ENCODE measurements around the gene C1QTNF8.
"Not testable (repeated sequence)": the region's sequence is repeated elsewhere in the genome, so short reads cannot be mapped to it uniquely, and the experiment has no call there.

The C1QTNF8 gene

GRCh38 chr16:1098266-1098991, 2.4 kb upstream of the C1QTNF8 start:
- no peaks in the 10 kb centered on the region for H3K4me1 Mint-ChIP-seq (ENCODE audit: low read depth)
- no peaks in the 10 kb centered on the region for H3K27me3 Mint-ChIP-seq (ENCODE audit: low read depth)
- no peaks in the 10 kb centered on the region for H3K9me3 Mint-ChIP-seq
- no peak overlapping the region for H3K27ac Mint-ChIP-seq
- H3K4me3 Mint-ChIP-seq, result no peak overlapping the region
- no peak for DNase-seq (ENCODE audit: low spot score)
- H3K36me3 Mint-ChIP-seq (ENCODE audit: low read depth), result no peaks in the 10 kb centered on the region

DNA sequence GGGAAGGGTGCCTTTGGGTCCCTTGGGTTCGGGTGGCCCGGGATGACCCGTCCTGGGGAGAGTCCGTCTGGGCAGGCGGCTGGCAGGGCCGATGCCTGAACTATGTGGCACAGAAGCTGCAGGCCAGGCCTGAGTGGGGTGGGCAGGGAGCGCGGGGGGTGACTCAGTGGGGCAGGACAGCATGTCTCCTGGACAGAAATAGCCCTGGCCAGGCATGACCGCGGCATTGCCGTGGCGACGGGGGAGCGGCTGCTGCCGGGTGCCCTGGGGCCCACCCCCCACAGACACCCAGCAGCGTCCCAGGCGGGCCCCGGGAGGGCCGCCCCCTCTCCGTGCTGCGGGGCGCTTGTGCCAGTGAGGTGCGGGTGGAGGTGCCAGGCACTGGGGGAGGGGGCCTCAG, 1.8 kb upstream of the C1QTNF8 start:
- no peaks in the 10 kb centered on the region for H3K36me3 Mint-ChIP-seq (ENCODE audit: low read depth)
- H3K27ac Mint-ChIP-seq, result no peak overlapping the region

DNA sequence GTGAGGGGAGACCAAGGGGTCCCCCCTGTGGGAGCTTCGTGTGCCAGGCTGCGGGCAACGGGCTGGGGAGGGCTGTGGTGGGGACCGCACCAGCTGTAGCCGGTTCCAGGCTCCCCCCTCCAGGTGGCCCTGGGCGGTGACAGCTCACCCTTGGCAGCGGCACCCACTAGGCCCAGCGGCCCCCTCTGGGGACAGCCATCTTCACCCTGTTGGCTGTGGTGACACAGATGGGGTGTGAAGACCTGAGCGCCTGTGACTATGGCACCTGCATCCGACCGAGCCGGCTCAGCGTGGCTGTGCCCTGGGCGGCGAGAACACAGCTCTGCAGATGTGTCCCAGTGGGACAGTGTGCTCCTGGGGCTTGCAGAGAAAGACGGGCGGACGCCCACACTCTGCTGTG, 1.1 kb upstream of the C1QTNF8 start:
- Mint-ChIP-seq H3K9me3 (no peaks in the 10 kb centered on the region), H3K36me3 (ENCODE audit: low read depth) (no peaks in the 10 kb centered on the region), H3K27me3 (ENCODE audit: low read depth) (no peaks in the 10 kb centered on the region), H3K27ac (no peak overlapping the region), H3K4me1 (ENCODE audit: low read depth) (no peaks in the 10 kb centered on the region), H3K4me3 (no peak overlapping the region)
- no peak for DNase-seq (ENCODE audit: low spot score)

More for the DNA sequence above, 1.8 kb upstream of the C1QTNF8 start:
- no peak for DNase-seq (ENCODE audit: low spot score)
- H3K9me3 Mint-ChIP-seq, result no peaks in the 10 kb centered on the region
- H3K4me1 Mint-ChIP-seq (ENCODE audit: low read depth), result no peaks in the 10 kb centered on the region
- no peaks in the 10 kb centered on the region for H3K27me3 Mint-ChIP-seq (ENCODE audit: low read depth)
- no peak overlapping the region for H3K4me3 Mint-ChIP-seq

DNA sequence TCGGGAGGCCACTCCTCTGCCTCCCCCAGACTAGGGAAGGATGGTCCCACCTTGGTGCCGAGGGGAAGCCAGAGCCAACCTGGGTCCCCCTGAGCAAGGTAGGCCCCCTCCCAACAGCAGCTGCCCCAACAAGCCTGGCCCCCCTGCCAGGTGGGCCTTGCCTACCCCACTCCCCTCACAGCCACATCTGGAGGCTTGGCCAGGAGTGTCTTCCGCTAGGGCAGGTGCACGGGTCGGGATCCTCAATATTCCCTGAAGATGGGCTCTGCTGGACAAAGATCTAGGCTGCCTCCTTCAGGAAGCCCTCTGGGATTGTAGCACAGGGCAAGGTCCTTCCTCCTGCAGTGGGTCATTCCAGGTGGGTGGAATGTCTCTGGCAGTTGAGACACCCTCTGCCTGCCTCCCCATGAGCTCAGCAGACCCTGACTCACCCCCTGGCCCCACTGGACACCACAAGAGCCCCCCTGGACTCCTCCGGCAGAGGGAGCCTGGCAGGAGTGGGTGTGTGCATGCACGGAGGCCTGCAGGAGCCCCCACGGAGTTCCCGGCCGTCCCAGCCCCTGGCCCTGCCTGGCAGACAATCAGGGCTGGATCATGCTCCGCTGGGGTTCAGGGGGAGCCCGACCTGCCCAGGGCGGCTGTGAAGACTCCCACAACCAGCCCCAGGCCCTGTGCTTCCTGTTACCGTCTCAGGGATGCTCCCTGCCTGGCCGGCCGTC, 435 bp downstream of the C1QTNF8 start:
- Mint-ChIP-seq H3K9me3 (no peaks in the 10 kb centered on the region), H3K4me1 (ENCODE audit: low read depth) (no peaks in the 10 kb centered on the region), H3K27ac (no peak overlapping the region), H3K4me3 (no peak overlapping the region), H3K36me3 (ENCODE audit: low read depth) (no peaks in the 10 kb centered on the region), H3K27me3 (ENCODE audit: low read depth) (no peaks in the 10 kb centered on the region)
- no peak for DNase-seq (ENCODE audit: low spot score)

GRCh38 chr16:1094601-1095449, 1.2 kb downstream of the C1QTNF8 start:
- Mint-ChIP-seq H3K4me1 (ENCODE audit: low read depth) (no peaks in the 10 kb centered on the region), H3K27ac (no peak overlapping the region), H3K27me3 (ENCODE audit: low read depth) (no peaks in the 10 kb centered on the region), H3K4me3 (no peak overlapping the region), H3K36me3 (ENCODE audit: low read depth) (no peaks in the 10 kb centered on the region), H3K9me3 (no peaks in the 10 kb centered on the region)
- no peak for DNase-seq (ENCODE audit: low spot score)

- Mint-ChIP-seq H3K27ac (no peak overlapping the region), H3K4me1 (ENCODE audit: low read depth) (no peaks in the 10 kb centered on the region), H3K36me3 (ENCODE audit: low read depth) (no peaks in the 10 kb centered on the region), H3K4me3 (no peak overlapping the region), H3K27me3 (ENCODE audit: low read depth) (no peaks in the 10 kb centered on the region), H3K9me3 (no peaks in the 10 kb centered on the region)
- no peak for DNase-seq (ENCODE audit: low spot score)
Measured at GRCh38 chr16:1094124-1094479, 1.9 kb downstream of the C1QTNF8 start.

DNA sequence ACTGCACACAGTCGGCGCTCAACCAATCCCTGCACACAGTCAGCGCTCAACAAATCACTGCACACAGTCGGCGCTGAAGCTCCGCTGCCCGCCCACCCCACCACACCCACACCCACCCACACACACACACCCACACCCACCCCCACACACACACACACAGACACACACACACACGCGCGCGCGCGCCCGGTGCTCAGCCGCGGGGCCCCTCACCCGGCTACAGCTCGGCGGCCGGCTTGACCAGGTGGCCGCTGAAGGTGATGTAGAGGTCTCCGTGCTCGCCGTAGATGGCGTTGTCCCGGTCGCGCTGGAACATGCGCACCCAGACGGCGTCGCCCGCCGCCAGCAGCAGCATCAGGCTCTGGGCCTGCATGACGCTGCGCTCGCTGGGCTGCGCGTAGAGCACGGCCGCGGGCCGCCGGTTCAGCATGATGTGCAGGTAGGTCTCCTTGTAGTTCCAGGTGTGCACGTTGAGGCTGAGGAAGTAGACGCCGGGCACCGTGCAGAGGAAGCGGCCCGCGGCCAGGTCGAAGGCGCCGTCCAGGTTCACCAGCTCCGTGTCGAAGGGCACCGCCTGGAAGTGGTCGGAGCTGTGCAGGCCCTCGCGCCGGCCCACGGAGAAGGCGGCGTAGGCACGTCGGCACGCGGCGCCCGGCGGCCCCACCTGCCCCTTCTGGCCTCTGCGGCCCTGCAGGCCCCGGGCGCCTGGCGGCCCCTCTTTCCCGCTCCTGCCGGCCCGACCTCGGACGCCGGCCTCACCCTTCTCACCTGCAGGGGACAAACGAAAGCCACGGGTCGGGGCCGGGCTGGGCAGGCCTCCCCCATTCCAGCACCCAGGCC, 2.5 kb downstream of the C1QTNF8 start:
- no peak for DNase-seq (ENCODE audit: low spot score)
- H3K27me3 Mint-ChIP-seq (ENCODE audit: low read depth), result no peaks in the 10 kb centered on the region
- H3K4me3 Mint-ChIP-seq, result no peak overlapping the region
- H3K36me3 Mint-ChIP-seq (ENCODE audit: low read depth), result no peaks in the 10 kb centered on the region
- H3K4me1 Mint-ChIP-seq (ENCODE audit: low read depth), result no peaks in the 10 kb centered on the region
- H3K27ac Mint-ChIP-seq, result no peak overlapping the region
- H3K9me3 Mint-ChIP-seq, result no peaks in the 10 kb centered on the region

- not testable (repeated sequence) for H3K36me3 Mint-ChIP-seq (ENCODE audit: low read depth); DNase-seq (ENCODE audit: low spot score); H3K27ac Mint-ChIP-seq; H3K9me3 Mint-ChIP-seq; H3K4me3 Mint-ChIP-seq; H3K27me3 Mint-ChIP-seq (ENCODE audit: low read depth); H3K4me1 Mint-ChIP-seq (ENCODE audit: low read depth)
Measured at GRCh38 chr16:1092685-1093283, 3.3 kb downstream of the C1QTNF8 start.

GRCh38 chr16:1091992-1092552, 4.0 kb downstream of the C1QTNF8 start:
- H3K9me3 Mint-ChIP-seq, result no peaks in the 10 kb centered on the region
- no peak for DNase-seq (ENCODE audit: low spot score)
- no peak overlapping the region for H3K27ac Mint-ChIP-seq
- no peaks in the 10 kb centered on the region for H3K4me1 Mint-ChIP-seq (ENCODE audit: low read depth)
- no peaks in the 10 kb centered on the region for H3K27me3 Mint-ChIP-seq (ENCODE audit: low read depth)
- no peak overlapping the region for H3K4me3 Mint-ChIP-seq
- no peaks in the 10 kb centered on the region for H3K36me3 Mint-ChIP-seq (ENCODE audit: low read depth)

- no peak for DNase-seq (ENCODE audit: low spot score)
- H3K9me3 Mint-ChIP-seq, result no peaks in the 10 kb centered on the region
- no peaks in the 10 kb centered on the region for H3K36me3 Mint-ChIP-seq (ENCODE audit: low read depth)
- no peaks in the 10 kb centered on the region for H3K27me3 Mint-ChIP-seq (ENCODE audit: low read depth)
- H3K27ac Mint-ChIP-seq, result no peak overlapping the region
- H3K4me3 Mint-ChIP-seq, result no peak overlapping the region
- H3K4me1 Mint-ChIP-seq (ENCODE audit: low read depth), result no peaks in the 10 kb centered on the region
Measured at GRCh38 chr16:1090620-1091587, 5.1 kb downstream of the C1QTNF8 start.

DNA sequence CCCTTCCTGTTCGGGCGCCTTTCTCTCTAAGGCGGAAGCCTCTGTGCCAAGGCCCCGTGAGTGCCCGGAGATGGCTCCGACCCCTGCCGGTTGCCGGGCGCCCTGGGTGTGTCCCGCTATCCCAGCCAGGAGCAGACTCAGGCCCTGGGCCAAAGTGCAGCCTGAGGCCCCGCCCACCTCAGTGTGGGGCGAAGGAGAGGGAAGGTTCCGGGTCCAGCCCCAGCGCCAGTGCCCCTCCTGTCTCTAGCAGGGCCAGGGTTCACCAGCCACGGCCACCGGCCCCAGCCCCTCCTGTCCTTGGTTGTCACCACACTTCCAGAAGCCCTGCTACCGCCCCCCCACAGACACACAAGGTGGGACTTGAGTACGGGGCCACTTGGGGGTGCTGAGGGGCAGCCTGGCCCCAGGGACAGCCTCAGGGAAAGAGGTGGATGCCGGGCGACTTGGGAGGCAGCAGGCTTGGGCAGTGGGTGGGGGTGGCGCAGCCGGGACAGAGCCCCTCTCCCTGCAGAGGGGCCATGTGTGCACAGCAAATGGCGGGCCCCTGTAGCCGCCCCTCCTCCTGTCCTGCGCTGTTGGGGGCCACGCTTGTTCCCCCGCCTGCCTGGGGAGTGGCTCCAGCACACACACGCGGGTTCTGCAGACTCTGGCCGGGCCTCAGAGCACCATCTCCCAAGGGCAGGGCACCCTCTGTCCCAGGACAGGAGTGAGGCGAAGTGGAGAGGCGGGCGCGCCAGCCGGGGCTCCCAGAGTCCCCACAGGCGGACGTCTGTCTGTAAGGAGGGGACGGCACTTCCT, 6.0 kb downstream of the C1QTNF8 start:
- Mint-ChIP-seq H3K27me3 (ENCODE audit: low read depth) (no peaks in the 10 kb centered on the region), H3K4me1 (ENCODE audit: low read depth) (no peaks in the 10 kb centered on the region), H3K4me3 (no peak overlapping the region), H3K9me3 (peaks cover 9% of the 10 kb centered on the region), H3K36me3 (ENCODE audit: low read depth) (peaks cover 2% of the 10 kb centered on the region), H3K27ac (no peak overlapping the region)
- DNase-seq (ENCODE audit: low spot score), result no peak

DNA sequence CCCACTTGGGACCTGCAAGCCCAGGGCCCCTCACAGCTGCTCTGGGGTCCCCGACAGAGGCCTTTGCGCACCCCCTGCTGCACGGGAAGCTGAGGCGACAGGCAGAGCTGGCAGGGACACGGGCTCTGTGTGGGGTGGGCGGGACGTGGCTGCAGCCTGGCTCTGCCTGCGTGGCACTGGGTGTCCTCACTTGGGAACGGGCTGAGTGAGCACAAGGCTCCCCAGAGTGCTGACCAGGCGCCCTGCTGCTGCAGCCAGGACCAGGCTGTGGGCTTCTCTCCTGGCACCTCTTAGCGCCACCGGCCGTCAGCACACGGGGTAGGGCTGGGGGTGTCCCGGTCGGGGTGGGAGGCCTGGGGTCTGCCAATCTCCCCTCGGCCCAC, 6.6 kb downstream of the C1QTNF8 start:
- no peaks in the 10 kb centered on the region for H3K27me3 Mint-ChIP-seq (ENCODE audit: low read depth)
- H3K27ac Mint-ChIP-seq, result no peak overlapping the region
- H3K36me3 Mint-ChIP-seq (ENCODE audit: low read depth), result peaks cover 3% of the 10 kb centered on the region
- H3K4me3 Mint-ChIP-seq, result no peak overlapping the region
- no peak for DNase-seq (ENCODE audit: low spot score)
- peaks cover 14% of the 10 kb centered on the region for H3K9me3 Mint-ChIP-seq
- no peaks in the 10 kb centered on the region for H3K4me1 Mint-ChIP-seq (ENCODE audit: low read depth)
